GM18526 (cell line): ENCODE results near the gene ZNF665.
A peak's percentile ranks its signal among the peaks of the same experiment; 100 is the strongest.

Experiments
- POLR2A ChIP-seq: IDR thresholded peaks from 3 replicates; pipeline ENCODE4 v1.6.1; 2011; ENCODE audit not compliant: insufficient read length; ENCODE audit errors: extremely low read depth

The ZNF665 gene

DNA sequence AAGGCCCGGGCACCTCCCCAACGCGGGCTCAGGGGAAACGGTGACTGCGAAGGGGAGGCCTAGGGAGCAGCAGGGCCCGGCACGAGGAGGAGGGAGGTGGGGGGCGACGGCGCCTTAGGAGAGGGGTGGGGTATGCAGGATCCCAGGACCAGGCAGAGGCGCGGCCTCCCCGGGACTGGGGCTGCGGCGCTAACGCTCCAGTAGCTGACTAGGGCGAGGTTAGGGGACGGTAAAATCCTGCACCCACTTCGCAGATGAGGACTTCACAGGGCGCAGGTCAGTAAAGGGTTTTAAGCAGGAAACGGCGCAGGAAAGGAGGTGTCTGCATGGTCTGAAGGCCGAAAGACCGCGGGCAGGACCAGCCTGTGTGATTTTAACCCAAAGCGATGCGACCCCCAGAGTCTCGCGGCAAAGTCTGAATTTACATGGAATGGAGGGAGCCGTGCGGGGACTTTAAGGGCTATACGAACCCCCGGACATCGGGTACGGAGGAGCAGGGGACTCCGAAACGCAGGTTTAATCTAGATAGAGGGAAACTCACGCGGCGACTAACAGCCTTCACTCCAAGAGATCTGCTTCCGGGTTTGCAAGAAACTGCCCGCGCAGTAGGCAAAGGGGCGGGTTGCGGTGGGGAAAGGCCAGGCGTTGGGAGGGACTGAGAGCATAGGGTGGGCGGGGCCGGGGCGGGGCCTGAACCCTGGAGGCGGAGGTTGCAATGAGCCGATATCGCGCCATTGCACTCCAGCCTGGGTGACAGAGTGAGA lies at the start of gene ZNF665:
Gene ZNF665 (minus strand): TSS at position 588 of the 764 bp plus-strand sequence. CDS start 10,460 bp downstream, outside the sequence.
- peak; percentile 81 for TF ChIP-seq POLR2A

GRCh38 chr19:53237114-53237777 lies 44.1 kb upstream of the ZNF665 start:
- TF ChIP-seq POLR2A = no peak

- TF ChIP-seq POLR2A = no peak
These were observed 31.4 kb upstream of the ZNF665 start for GRCh38 chr19:53224606-53225005.

DNA sequence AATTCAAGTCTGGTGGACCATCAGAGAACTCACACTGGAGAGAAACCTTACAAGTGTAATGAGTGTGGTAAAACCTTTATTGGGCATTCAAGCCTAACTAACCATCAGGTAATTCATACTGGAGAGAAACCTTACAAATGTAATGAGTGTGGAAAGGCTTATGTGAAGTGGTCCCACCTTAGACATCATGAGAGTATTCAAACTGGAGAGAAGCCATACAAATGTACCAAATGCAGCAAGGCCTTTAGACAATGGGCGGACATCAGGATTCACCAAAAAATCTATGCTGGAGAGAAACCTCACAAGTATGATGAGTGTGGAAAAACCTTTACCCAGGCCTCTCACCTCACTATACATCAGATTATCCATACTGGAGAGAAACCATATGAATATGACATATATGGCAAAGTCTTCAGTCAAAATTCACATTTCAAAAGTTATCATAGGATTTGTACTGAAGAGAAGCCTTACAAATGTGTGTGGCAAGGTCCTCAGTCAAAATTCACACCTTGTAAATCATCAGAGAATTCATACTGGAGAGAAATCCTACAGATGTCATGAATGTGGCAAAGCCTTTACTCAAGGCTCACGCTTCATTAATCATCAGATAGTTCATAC lies 19.7 kb upstream of the ZNF665 start:
- no peak for TF ChIP-seq POLR2A

GRCh38 chr19:53196777-53197396 lies 3.7 kb upstream of the ZNF665 start:
- peak; percentile 84 for TF ChIP-seq POLR2A

- no peak for TF ChIP-seq POLR2A
These were observed 2.2 kb upstream of the ZNF665 start for GRCh38 chr19:53195265-53195903.

- TF ChIP-seq POLR2A = no peak
These were observed 521 bp upstream of the ZNF665 start for GRCh38 chr19:53193535-53194222.

- TF ChIP-seq POLR2A = no peak
These were observed 2.9 kb downstream of the ZNF665 start for GRCh38 chr19:53190253-53190652.

- TF ChIP-seq POLR2A = no peak
These were observed 9.9 kb downstream of the ZNF665 start for GRCh38 chr19:53183146-53183764.

DNA sequence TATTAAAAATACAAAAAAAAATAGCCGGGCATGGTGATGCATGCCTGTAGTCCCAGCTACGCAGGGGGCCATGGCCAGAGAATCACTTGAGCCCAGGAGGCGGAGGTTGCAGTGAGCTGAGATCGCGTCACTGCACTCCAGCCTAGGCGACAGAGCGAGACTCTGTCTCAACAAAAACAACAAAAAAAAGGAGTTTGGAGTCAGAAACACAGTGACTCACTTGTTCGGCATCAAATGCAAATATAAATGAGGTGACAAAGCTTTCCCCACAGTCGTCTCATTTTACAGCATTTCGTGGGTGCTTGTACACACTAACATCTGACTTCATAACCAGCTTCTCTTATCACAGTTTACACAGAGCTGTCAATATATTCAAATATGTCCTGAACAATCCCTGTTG lies 11.0 kb downstream of the ZNF665 start:
- TF ChIP-seq POLR2A = no peak

DNA sequence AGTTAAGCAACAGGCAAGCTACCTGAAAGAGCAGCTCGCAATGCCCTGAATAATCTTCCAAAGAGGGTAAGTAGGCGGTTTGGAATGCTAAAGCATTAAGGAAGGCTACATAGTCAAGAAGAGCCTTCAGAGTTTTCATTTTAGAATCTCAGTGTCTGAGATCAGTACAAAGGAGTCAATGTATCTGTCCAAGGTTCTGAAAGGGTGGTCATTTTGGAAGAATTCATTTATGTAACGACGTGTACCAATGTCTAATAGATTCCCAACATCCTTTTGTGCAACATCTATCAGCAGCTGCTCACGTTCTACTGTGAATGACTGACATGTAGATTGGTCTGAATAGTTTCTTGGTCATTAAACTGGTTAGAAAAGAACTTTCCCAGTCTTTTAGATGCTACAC lies 15.2 kb downstream of the ZNF665 start:
- TF ChIP-seq POLR2A = no peak

GRCh38 chr19:53172889-53173288 lies 20.3 kb downstream of the ZNF665 start:
- TF ChIP-seq POLR2A = no peak

DNA sequence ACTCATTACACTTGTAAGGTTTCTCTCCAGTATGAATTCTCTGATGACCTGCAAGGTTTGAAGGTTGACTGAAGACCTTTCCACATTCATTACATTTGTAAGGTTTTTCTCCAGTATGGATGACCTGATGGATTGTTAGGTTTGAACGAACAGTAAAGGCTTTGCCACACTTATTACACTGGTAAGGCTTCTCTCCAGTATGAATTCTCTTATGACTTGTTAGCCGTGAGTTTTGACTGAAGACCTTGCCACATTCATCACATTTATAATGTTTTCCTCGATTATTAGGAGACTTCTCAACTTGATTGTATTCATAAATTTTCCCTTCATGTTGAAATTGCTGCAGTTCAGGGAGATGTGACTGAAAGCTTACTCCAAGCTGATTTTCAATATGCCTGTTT lies 27.5 kb downstream of the ZNF665 start:
- TF ChIP-seq POLR2A = no peak

DNA sequence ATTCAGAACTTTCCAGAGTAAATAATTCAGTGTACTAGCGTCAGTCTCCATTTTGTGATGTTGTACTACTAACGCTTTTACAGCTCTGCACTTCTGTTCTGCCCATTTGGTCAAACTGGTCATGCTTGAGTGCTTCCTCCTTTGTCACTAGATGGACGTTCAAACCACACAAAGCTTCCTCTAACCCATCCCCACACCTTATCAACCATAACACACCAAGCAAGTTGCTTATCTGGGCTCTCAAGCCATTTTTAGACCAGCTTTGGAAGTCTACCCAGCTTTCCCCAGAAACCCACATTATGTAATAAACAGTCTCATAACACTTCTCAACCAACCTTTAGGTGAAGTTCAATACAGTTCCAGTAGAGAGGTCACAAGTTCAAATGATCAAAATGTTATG lies 32.0 kb downstream of the ZNF665 start:
- TF ChIP-seq POLR2A = no peak
